PFSK-1 (cell line): ENCODE measurements around the gene MAPKBP1.

Source experiments
- FOXP2 ChIP-seq: optimal IDR thresholded peaks from 2 replicates; pipeline ENCODE3; 2011; ENCODE audit warnings: borderline replicate concordance, control low read depth, inconsistent platforms; ENCODE audit not compliant: insufficient read depth; ENCODE audit errors: extremely low read length, extremely low read depth
- POLR2AphosphoS5 ChIP-seq: IDR thresholded peaks from 2 replicates; pipeline ENCODE4 v1.6.1; 2012; ENCODE audit warnings: low read depth, mild to moderate bottlenecking, control low read depth, low read length, moderate library complexity
- REST ChIP-seq, 2 experiments: IDR thresholded peaks; 2 replicates each; pipeline versions ENCODE4 v1.6.1 to v1.8.0; 2011 to 2012; ENCODE audit warnings: low read depth in 2 of 2, low read length in 2 of 2, control low read depth in 1 of 2, inconsistent platforms in 1 of 2, mild to moderate bottlenecking in 1 of 2, moderate library complexity in 1 of 2; ENCODE audit not compliant: insufficient read depth in 1 of 2
- SIN3A ChIP-seq: IDR thresholded peaks from 2 replicates; pipeline ENCODE4 v1.6.1; 2012; ENCODE audit warnings: mild to moderate bottlenecking, low read length, moderate library complexity, borderline replicate concordance; ENCODE audit not compliant: insufficient read depth
- TAF1 ChIP-seq: IDR thresholded peaks from 2 replicates; pipeline ENCODE4 v1.6.1; 2012; ENCODE audit warnings: low read length, control low read depth, borderline replicate concordance; ENCODE audit not compliant: insufficient read depth

MAPKBP1 gene

GRCh38 chr15:41809526-41810220, 35.4 kb downstream of the MAPKBP1 start:
- TF ChIP-seq FOXP2 = no peak

- no peak for TF ChIP-seq FOXP2
- no peak for TF ChIP-seq TAF1
- TF ChIP-seq POLR2AphosphoS5 = no peak
- TF ChIP-seq REST (IDR thresholded peaks at IDR 0.05; ENCODE audit: insufficient read depth in 1 of 2, low read depth in 2 of 2, low read length in 2 of 2) = no peak
Observed at GRCh38 chr15:41810651-41811431, 36.6 kb downstream of the MAPKBP1 start.

GRCh38 chr15:41811432-41812195, 37.3 kb downstream of the MAPKBP1 start:
- no peak for TF ChIP-seq TAF1
- no peak for TF ChIP-seq POLR2AphosphoS5
- TF ChIP-seq FOXP2 = no peak
- TF ChIP-seq SIN3A = no peak
- no peak for TF ChIP-seq REST (IDR thresholded peaks at IDR 0.05; ENCODE audit: insufficient read depth in 1 of 2, low read depth in 2 of 2, low read length in 2 of 2)

GRCh38 chr15:41812820-41813375, 38.6 kb downstream of the MAPKBP1 start:
- TF ChIP-seq FOXP2 (no peak), POLR2AphosphoS5 (no peak), TAF1 (no peak), REST (IDR thresholded peaks at IDR 0.05; ENCODE audit: insufficient read depth in 1 of 2, low read depth in 2 of 2, low read length in 2 of 2) (no peak), SIN3A (no peak)

GRCh38 chr15:41813426-41813825, 39.1 kb downstream of the MAPKBP1 start:
- TF ChIP-seq POLR2AphosphoS5 (no peak), SIN3A (no peak)
